KG1 (cell line): ENCODE measurements around the gene KRTAP10-2.

ENCODE experiments used
- DNase-seq: peaks from one replicate; lab custom pipeline; 2025; lab: John Stamatoyannopoulos, UW

KRTAP10-2 gene

GRCh38 chr21:44526096-44526997 lies 25.0 kb downstream of the KRTAP10-2 start:
- no peak for DNase-seq

GRCh38 chr21:44525391-44526095 lies 25.8 kb downstream of the KRTAP10-2 start:
- no peak for DNase-seq

- no peak for DNase-seq
Measured at GRCh38 chr21:44524414-44525371, 26.6 kb downstream of the KRTAP10-2 start.

- no peak for DNase-seq
Measured at GRCh38 chr21:44523567-44524413, 27.5 kb downstream of the KRTAP10-2 start.

- no peak for DNase-seq
Measured at GRCh38 chr21:44522753-44523204, 28.5 kb downstream of the KRTAP10-2 start.

GRCh38 chr21:44521928-44522752 lies 29.2 kb downstream of the KRTAP10-2 start:
- DNase-seq: no peak

- DNase-seq: no peak
Measured at GRCh38 chr21:44521301-44521927, 29.9 kb downstream of the KRTAP10-2 start.

- no peak for DNase-seq
Measured at GRCh38 chr21:44520326-44521300, 30.7 kb downstream of the KRTAP10-2 start.

- DNase-seq: no peak
Measured at GRCh38 chr21:44519346-44520325, 31.7 kb downstream of the KRTAP10-2 start.

- no peak for DNase-seq
Measured at GRCh38 chr21:44518686-44519085, 32.6 kb downstream of the KRTAP10-2 start.

GRCh38 chr21:44517175-44517899 lies 34.0 kb downstream of the KRTAP10-2 start:
- no peak for DNase-seq

GRCh38 chr21:44516828-44517174 lies 34.5 kb downstream of the KRTAP10-2 start:
- DNase-seq: no peak

GRCh38 chr21:44516342-44516741 lies 35.0 kb downstream of the KRTAP10-2 start:
- no peak for DNase-seq

- no peak for DNase-seq
Measured at GRCh38 chr21:44515359-44516165, 35.7 kb downstream of the KRTAP10-2 start.

GRCh38 chr21:44514746-44515358 lies 36.5 kb downstream of the KRTAP10-2 start:
- no peak for DNase-seq
